Left lung (tissue), 10 donors: Measurements from ENCODE around the gene EXOC3L4. TPM values are rescaled to one million over a fixed set of nuclear protein-coding genes. Genes with fewer than 3 reads are reported as not detected.
A peak's percentile ranks its signal among the peaks of the same experiment; 100 is the strongest.

ENCODE experiments used
- ATAC-seq: fragments of 200-7000 bp; cut with Tn5 transposase; one replicate; pipeline ENCODE4 v1.9.1; 2020; ENCODE audit warnings: moderate library complexity
- DNase-seq, 4 donors: peaks; one replicate each; pipeline ENCODE4 v3.0.0-alpha.2; 2013 to 2020
- H3K27ac ChIP-seq, 2 donors: fragments of 200-600 bp; sonication (generic) in 1 of 2; one replicate each; pipeline versions ENCODE4 v1.5.0 to v1.8.0; 2020 to 2021
- H3K27me3 ChIP-seq, 2 donors: fragments of 200-600 bp; sonication (generic) in 1 of 2; one replicate each; pipeline versions ENCODE4 v1.5.0 to v1.8.0; 2020 to 2021
- H3K36me3 ChIP-seq, 2 donors: fragments of 200-600 bp; sonication (generic) in 1 of 2; one replicate each; pipeline versions ENCODE4 v1.5.0 to v1.8.0; 2020 to 2021
- H3K4me1 ChIP-seq, 2 donors: fragments of 200-600 bp; one replicate each; pipeline ENCODE4 v1.8.0; 2021
- H3K4me3 ChIP-seq, 2 donors: fragments of 200-600 bp; sonication (generic) in 1 of 2; one replicate each; pipeline versions ENCODE4 v1.5.0 to v1.8.0; 2020 to 2021; ENCODE audit warnings: mild to moderate bottlenecking in 1 of 2
- H3K9me3 ChIP-seq, 2 donors: fragments of 200-600 bp; sonication (generic) in 1 of 2; one replicate each; pipeline versions ENCODE4 v1.5.0 to v1.8.0; 2020 to 2021
- intact Hi-C, 2 donors: fragments of 100-400 bp; cut with DNase I; formaldehyde crosslinking; loops; one replicate each; pipeline versions ENCODE4 v1.11.2 to v1.14.2; 2022
- polyA plus RNA-seq, 6 donors: library from polyadenylated mRNA; unstranded; fragments of 120-200 nt; gene quantifications; one replicate each; pipeline ENCODE4 v1.2.1, GENCODE V29; 2013; ENCODE audit not compliant: insufficient read length in 6 of 6
- total RNA-seq, 2 donors: library from RNA; stranded (reverse); fragmentation: NEBNext Ultra II Directional; extraction: Animal tissue kit (Norgen Biotek cat#: 25700); gene quantifications; one replicate each; pipeline ENCODE4 v1.2.1, GENCODE V29; 2021
- TF ChIP-seq, protein P1 (sequence below), 2 donors: fragments of 200-600 bp; sonication (generic) in 1 of 2; IDR thresholded peaks; one replicate each; pipeline versions ENCODE4 v1.5.0 to v1.8.0; 2021; ENCODE audit warnings: antibody characterized with exemption in 2 of 2
- donor health status: DM: no; HTN: yes; CAD: no.
- donor health status: DM: no; HTN: no; CAD: no.

EXOC3L4 gene
- total and polyA plus RNA-seq, 8 donors: 1.9 to 6.2 (median 3.7) TPM

DNA sequence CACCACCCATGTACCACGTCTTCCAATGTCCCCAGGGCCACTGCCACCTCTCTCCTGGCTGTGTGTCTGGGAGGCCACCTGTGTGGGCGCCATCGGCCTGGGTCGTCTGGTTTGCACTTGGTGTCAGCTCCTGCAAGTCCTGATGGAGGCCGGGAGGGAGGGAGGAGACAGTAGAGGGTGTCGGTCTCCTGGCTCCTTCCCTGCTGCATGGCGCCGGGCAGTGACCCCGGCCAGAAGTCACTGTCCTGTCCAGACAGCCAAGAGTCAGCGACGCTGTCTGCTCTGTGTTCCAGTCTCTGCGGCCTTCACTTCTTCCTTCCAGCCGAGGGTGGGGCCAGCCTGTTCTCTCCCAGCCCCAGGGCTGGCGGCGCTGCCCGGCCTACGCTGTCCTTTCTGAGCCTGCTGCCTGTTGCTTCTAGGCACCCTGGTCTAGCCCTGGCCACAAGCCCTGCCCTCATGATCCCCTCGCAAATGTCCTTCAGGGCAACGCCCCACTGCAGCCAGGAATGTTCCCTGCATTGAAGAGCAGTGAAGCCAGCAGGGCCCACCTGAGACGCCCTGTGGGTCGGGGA, 23.5 kb upstream of the EXOC3L4 start:
- intact Hi-C loops: no loop called here
- Histone ChIP-seq H3K4me3 (no peak overlapping the region), H3K36me3 (no peaks in the 10 kb centered on the region), H3K4me1 (peaks cover 3 to 46% of the 10 kb centered on the region in 2 donors), H3K9me3 (no peaks in the 10 kb centered on the region), H3K27me3 (peaks cover 0 to 13% of the 10 kb centered on the region in 2 donors), H3K27ac (peak overlapping the region in 1 of 2 donors; percentile 41)
- DNase-seq: peak in 1 of 4 donors; percentile 33
- ATAC-seq: no peak
- TF ChIP-seq, protein P1, sequence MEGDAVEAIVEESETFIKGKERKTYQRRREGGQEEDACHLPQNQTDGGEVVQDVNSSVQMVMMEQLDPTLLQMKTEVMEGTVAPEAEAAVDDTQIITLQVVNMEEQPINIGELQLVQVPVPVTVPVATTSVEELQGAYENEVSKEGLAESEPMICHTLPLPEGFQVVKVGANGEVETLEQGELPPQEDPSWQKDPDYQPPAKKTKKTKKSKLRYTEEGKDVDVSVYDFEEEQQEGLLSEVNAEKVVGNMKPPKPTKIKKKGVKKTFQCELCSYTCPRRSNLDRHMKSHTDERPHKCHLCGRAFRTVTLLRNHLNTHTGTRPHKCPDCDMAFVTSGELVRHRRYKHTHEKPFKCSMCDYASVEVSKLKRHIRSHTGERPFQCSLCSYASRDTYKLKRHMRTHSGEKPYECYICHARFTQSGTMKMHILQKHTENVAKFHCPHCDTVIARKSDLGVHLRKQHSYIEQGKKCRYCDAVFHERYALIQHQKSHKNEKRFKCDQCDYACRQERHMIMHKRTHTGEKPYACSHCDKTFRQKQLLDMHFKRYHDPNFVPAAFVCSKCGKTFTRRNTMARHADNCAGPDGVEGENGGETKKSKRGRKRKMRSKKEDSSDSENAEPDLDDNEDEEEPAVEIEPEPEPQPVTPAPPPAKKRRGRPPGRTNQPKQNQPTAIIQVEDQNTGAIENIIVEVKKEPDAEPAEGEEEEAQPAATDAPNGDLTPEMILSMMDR (IDR thresholded peaks at IDR 0.05): no peak

GRCh38 chr14:103071544-103072251, 22.8 kb upstream of the EXOC3L4 start:
- no peaks in the 10 kb centered on the region for H3K9me3 ChIP-seq
- intact Hi-C loops: no loop called here
- no peaks in the 10 kb centered on the region for H3K36me3 ChIP-seq
- H3K27me3 ChIP-seq: peaks cover 0 to 13% of the 10 kb centered on the region in 2 donors
- peaks cover 3 to 48% of the 10 kb centered on the region in 2 donors for H3K4me1 ChIP-seq
- H3K4me3 ChIP-seq: no peak overlapping the region
- DNase-seq: peak in 2 of 4 donors; percentile 39 to 85
- TF ChIP-seq, protein P1 (IDR thresholded peaks at IDR 0.05): no peak
- ATAC-seq: no peak
- peak overlapping the region in 1 of 2 donors; percentile 41 for H3K27ac ChIP-seq

- H3K4me3 ChIP-seq: no peak overlapping the region
- DNase-seq (no peak), ATAC-seq (no peak)
- peaks cover 3 to 39% of the 10 kb centered on the region in 2 donors for H3K4me1 ChIP-seq
- no peaks in the 10 kb centered on the region for H3K36me3 ChIP-seq
- TF ChIP-seq, protein P1 (IDR thresholded peaks at IDR 0.05): no peak
- H3K27me3 ChIP-seq: peaks cover 0 to 13% of the 10 kb centered on the region in 2 donors
- intact Hi-C loops: no loop called here
- H3K27ac ChIP-seq: no peak overlapping the region
- H3K9me3 ChIP-seq: no peaks in the 10 kb centered on the region
These were observed 21.7 kb upstream of the EXOC3L4 start for GRCh38 chr14:103072595-103073366.

DNA sequence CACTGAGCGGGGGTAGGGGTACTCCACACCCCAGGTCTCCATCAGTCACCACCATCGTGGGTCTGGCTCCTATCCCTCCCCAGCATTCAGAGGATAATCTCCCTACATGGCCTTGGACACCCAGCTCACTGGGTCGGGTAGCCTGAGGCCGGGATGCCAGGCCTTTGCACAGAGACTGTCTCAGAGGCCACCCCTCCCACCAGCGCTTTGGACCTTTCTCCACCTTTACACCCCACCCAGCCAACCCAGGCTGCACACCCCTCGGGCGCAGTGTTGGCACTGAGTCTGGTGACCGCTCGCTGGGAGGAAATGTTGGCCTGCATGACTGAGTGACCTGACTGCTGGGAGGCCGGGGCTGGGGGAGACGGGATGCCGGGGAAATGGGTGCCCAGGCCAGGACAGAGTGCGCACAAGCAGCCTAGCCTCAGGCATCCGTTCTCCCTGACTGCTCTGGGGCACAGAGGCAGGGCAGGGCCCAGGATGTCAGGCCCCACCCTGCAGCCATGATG, 21.1 kb upstream of the EXOC3L4 start:
- Histone ChIP-seq H3K36me3 (no peaks in the 10 kb centered on the region), H3K27ac (no peak overlapping the region), H3K4me3 (no peak overlapping the region), H3K27me3 (peaks cover 0 to 13% of the 10 kb centered on the region in 2 donors), H3K9me3 (no peaks in the 10 kb centered on the region), H3K4me1 (peaks cover 3 to 33% of the 10 kb centered on the region in 2 donors)
- TF ChIP-seq, protein P1 (IDR thresholded peaks at IDR 0.05): no peak
- ATAC-seq (no peak), DNase-seq (no peak)
- intact Hi-C loops: no loop called here
